Spleen (tissue), 11 donors: ENCODE data around the gene PANK4. TPM values are rescaled to one million over a fixed set of nuclear protein-coding genes. Genes with fewer than 3 reads are reported as not detected.
A peak's percentile ranks its signal among the peaks of the same experiment; 100 is the strongest.

Source experiments
- DNase-seq: peaks from one replicate; pipeline ENCODE4 v3.0.0-alpha.2; 2020
- H3K27ac ChIP-seq, 8 donors: fragments of 200-600 bp; sonication (generic) in 7 of 8; 1 replicate in 4 of 8; 2 replicates in 4 of 8; pipeline versions ENCODE4 v1.5.0 to v1.8.0; 2016 to 2021; ENCODE audit warnings: inconsistent platforms in 4 of 8, mild to moderate bottlenecking in 4 of 8, moderate library complexity in 1 of 8
- H3K27me3 ChIP-seq, 7 donors: fragments of 200-600 bp; sonication (generic) in 6 of 7; replicated peaks in 1 of 7; 1 replicate in 4 of 7; 2 replicates in 3 of 7; pipeline versions ENCODE4 v1.5.0 to v1.8.0; 2016 to 2021; ENCODE audit warnings: inconsistent platforms in 3 of 7, mild to moderate bottlenecking in 1 of 7
- H3K36me3 ChIP-seq, 6 donors: fragments of 200-600 bp; sonication (generic) in 5 of 6; 1 replicate in 4 of 6; 2 replicates in 2 of 6; pipeline versions ENCODE4 v1.5.0 to v1.8.0; 2016 to 2021; ENCODE audit warnings: inconsistent platforms in 2 of 6
- H3K4me1 ChIP-seq, 6 donors: fragments of 200-600 bp; sonication (generic) in 5 of 6; 1 replicate in 3 of 6; 2 replicates in 3 of 6; pipeline versions ENCODE4 v1.5.0 to v1.8.0; 2016 to 2021; ENCODE audit warnings: inconsistent platforms in 3 of 6
- H3K4me3 ChIP-seq, 8 donors: fragments of 200-600 bp; sonication (generic) in 7 of 8; 1 replicate in 4 of 8; 2 replicates in 4 of 8; pipeline versions ENCODE4 v1.5.0 to v1.8.0; 2016 to 2021; ENCODE audit warnings: inconsistent platforms in 4 of 8, mild to moderate bottlenecking in 4 of 8, moderate library complexity in 2 of 8
- H3K9me3 ChIP-seq, 8 donors: fragments of 200-600 bp; sonication (generic) in 7 of 8; 1 replicate in 4 of 8; 2 replicates in 4 of 8; pipeline versions ENCODE4 v1.5.0 to v1.8.0; 2016 to 2021; ENCODE audit warnings: inconsistent platforms in 4 of 8
- CTCF ChIP-seq, 11 experiments: fragments of 200-600 bp in 7 of 11; fragments of 450-650 bp in 4 of 11; sonication (generic) in 4 of 11; IDR thresholded peaks in 8 of 11; conservative IDR thresholded peaks in 3 of 11; 1 replicate in 7 of 11; 2 replicates in 4 of 11; pipeline versions ENCODE4 v1.4.0 to v1.8.0; 2016 to 2021; ENCODE audit warnings: antibody characterized with exemption in 11 of 11, inconsistent platforms in 4 of 11, mild to moderate bottlenecking in 1 of 11
- POLR2A ChIP-seq, 3 donors: fragments of 450-650 bp; IDR thresholded peaks; one replicate each; pipeline ENCODE4 v1.5.1; 2017; ENCODE audit warnings: antibody characterized with exemption in 3 of 3, mild to moderate bottlenecking in 1 of 3
- POLR2AphosphoS5 ChIP-seq, 3 donors: sonication (generic); formaldehyde crosslinking; IDR thresholded peaks; one replicate each; pipeline ENCODE4 v1.5.1; 2017; ENCODE audit warnings: antibody characterized with exemption in 3 of 3
- WGBS, 5 donors: extraction: QIAGEN DNeasy Blood & Tissue Kit in 3 of 5; methylation state at CpG; one replicate each; pipeline versions ENCODE4 v1.1.5 to v1.1.7; 2013 to 2018; 5-methylcytosine and 5-hydroxymethylcytosine counted together
- intact Hi-C: fragments of 100-400 bp; cut with DNase I; formaldehyde crosslinking; loops from one replicate; pipeline ENCODE4 v1.15.0; 2023; ENCODE audit warnings: low total_unique reads
- polyA plus RNA-seq, 3 donors: library from polyadenylated mRNA; stranded (reverse); fragments of 200-250 nt; gene quantifications; one replicate each; pipeline ENCODE4 v1.2.1, GENCODE V29; 2013
- total RNA-seq, 7 donors: library from RNA; depleted of rRNA in 3 of 7; stranded (reverse); fragments of >200 nt in 3 of 7; fragmentation: NEBNext Ultra II Directional in 4 of 7; extraction: Animal tissue kit (Norgen Biotek cat#: 25700) in 4 of 7; gene quantifications; one replicate each; pipeline versions ENCODE4 v1.1.0 to v1.2.1, GENCODE V29; 2016 to 2021
- donor health status: healthy with polysubstance abuse.
- donor health status: DM: no; HTN: no; CAD: no; lungs with moderate emphysema.
- donor health status: DM: no; HTN: no; CAD: no.
- donor health status: Bipolar disorder and iron deficiency.
- donor health status: healthy.
- donor health status: DM: no; HTN: no; CAD: no.
- donor health status: DM: yes; HTN: yes; CAD: no.

PANK4 gene
- total and polyA plus RNA-seq, 10 donors = 13.8 to 49.5 (median 42.9) TPM

- WGBS, 5 donors = 83 to 87% (median 83%) methylated on average over 23 to 36 of the region's 36 CpGs
- H3K36me3 ChIP-seq = peaks cover 0 to 11% (median 7%) of the 10 kb centered on the region in 6 donors
- H3K4me1 ChIP-seq = peaks cover 4 to 79% (median 41%) of the 10 kb centered on the region in 6 donors
- H3K4me3 ChIP-seq = no peak overlapping the region
- intact Hi-C loops = no loop called here
- peak; percentile 9 to 61 (median 34) for TF ChIP-seq POLR2AphosphoS5 (IDR thresholded peaks at IDR 0.05)
- no peak for TF ChIP-seq CTCF (IDR thresholded peaks at IDR 0.05 in 8 of 11, conservative IDR thresholded peaks at IDR 0.05 in 3 of 11)
- H3K27ac ChIP-seq = no peak overlapping the region
- no peaks in the 10 kb centered on the region for H3K9me3 ChIP-seq
- DNase-seq = no peak
- H3K27me3 ChIP-seq = peaks cover 0 to 43% (median 13%) of the 10 kb centered on the region in 7 donors
Observed at GRCh38 chr1:2502661-2503553, 23.5 kb downstream of the PANK4 start.

GRCh38 chr1:2502210-2502609, 24.2 kb downstream of the PANK4 start:
- peaks cover 0 to 4% (median under 1%) of the 10 kb centered on the region in 6 donors for H3K36me3 ChIP-seq
- no peak overlapping the region for H3K27ac ChIP-seq
- no peaks in the 10 kb centered on the region for H3K9me3 ChIP-seq
- intact Hi-C loops = no loop called here
- no peak for DNase-seq
- no peak for TF ChIP-seq CTCF (IDR thresholded peaks at IDR 0.05 in 8 of 11, conservative IDR thresholded peaks at IDR 0.05 in 3 of 11)
- no peak for TF ChIP-seq POLR2AphosphoS5 (IDR thresholded peaks at IDR 0.05)
- no peak for TF ChIP-seq POLR2A (IDR thresholded peaks at IDR 0.05)
- WGBS, 5 donors = 82 to 92% (median 89%) methylated on average over 10 to 34 of the region's 34 CpGs
- H3K4me1 ChIP-seq = peaks cover 4 to 79% (median 45%) of the 10 kb centered on the region in 6 donors
- H3K4me3 ChIP-seq = no peak overlapping the region
- H3K27me3 ChIP-seq = peaks cover 0 to 43% (median 13%) of the 10 kb centered on the region in 7 donors

GRCh38 chr1:2501820-2502119, 24.6 kb downstream of the PANK4 start:
- TF ChIP-seq POLR2A (IDR thresholded peaks at IDR 0.05) = no peak
- TF ChIP-seq POLR2AphosphoS5 (IDR thresholded peaks at IDR 0.05) = no peak
- TF ChIP-seq CTCF (IDR thresholded peaks at IDR 0.05 in 8 of 11, conservative IDR thresholded peaks at IDR 0.05 in 3 of 11) = no peak
- intact Hi-C loops = no loop called here
- WGBS, 5 donors = 72 to 100% (median 80%) methylated on average over 2 to 7 of the region's 7 CpGs; no CpG with 5 or more reads in 1 of the 5 donors
- Histone ChIP-seq H3K4me1 (peaks cover 5 to 79% (median 47%) of the 10 kb centered on the region in 6 donors), H3K9me3 (no peaks in the 10 kb centered on the region), H3K27ac (no peak overlapping the region), H3K27me3 (peaks cover 0 to 43% (median 13%) of the 10 kb centered on the region in 7 donors), H3K4me3 (no peak overlapping the region), H3K36me3 (no peaks in the 10 kb centered on the region)
- DNase-seq = no peak

- no peak for DNase-seq
- TF ChIP-seq POLR2A (IDR thresholded peaks at IDR 0.05) = no peak
- TF ChIP-seq POLR2AphosphoS5 (IDR thresholded peaks at IDR 0.05) = no peak
- no peak for TF ChIP-seq CTCF (IDR thresholded peaks at IDR 0.05 in 8 of 11, conservative IDR thresholded peaks at IDR 0.05 in 3 of 11)
- intact Hi-C loops = no loop called here
Observed at GRCh38 chr1:2501041-2501819, 25.2 kb downstream of the PANK4 start.

More at GRCh38 chr1:2501041-2501819, 25.2 kb downstream of the PANK4 start:
- Histone ChIP-seq H3K4me3 (no peak overlapping the region), H3K4me1 (peaks cover 10 to 79% (median 51%) of the 10 kb centered on the region in 6 donors), H3K9me3 (no peaks in the 10 kb centered on the region), H3K27me3 (peaks cover 0 to 43% (median 13%) of the 10 kb centered on the region in 7 donors), H3K27ac (no peak overlapping the region), H3K36me3 (no peaks in the 10 kb centered on the region)
- 73 to 83% (median 78%) methylated on average over 20 to 28 of the region's 28 CpGs for WGBS, 5 donors
